GM18951 (cell line): ENCODE data around the gene P4HA1.
"Not testable (repeated sequence)": the region's sequence is repeated elsewhere in the genome, so short reads cannot be mapped to it uniquely, and the experiment has no call there.

Experiments
- POLR2A ChIP-seq: IDR thresholded peaks from 4 replicates; pipeline ENCODE4 v1.6.1; 2011; ENCODE audit warnings: mild to moderate bottlenecking; ENCODE audit not compliant: insufficient read length, insufficient read depth; ENCODE audit errors: extremely low read depth
- in situ Hi-C: fragments of 300-500 bp; cut with MboI; formaldehyde crosslinking; loops from one replicate; pipeline ENCODE4 v1.12.0; 2022; ENCODE audit warnings: low sequenced_read_pairs, mixed read lengths, inconsistent platforms; ENCODE audit not compliant: unreplicated experiment

The P4HA1 gene

DNA sequence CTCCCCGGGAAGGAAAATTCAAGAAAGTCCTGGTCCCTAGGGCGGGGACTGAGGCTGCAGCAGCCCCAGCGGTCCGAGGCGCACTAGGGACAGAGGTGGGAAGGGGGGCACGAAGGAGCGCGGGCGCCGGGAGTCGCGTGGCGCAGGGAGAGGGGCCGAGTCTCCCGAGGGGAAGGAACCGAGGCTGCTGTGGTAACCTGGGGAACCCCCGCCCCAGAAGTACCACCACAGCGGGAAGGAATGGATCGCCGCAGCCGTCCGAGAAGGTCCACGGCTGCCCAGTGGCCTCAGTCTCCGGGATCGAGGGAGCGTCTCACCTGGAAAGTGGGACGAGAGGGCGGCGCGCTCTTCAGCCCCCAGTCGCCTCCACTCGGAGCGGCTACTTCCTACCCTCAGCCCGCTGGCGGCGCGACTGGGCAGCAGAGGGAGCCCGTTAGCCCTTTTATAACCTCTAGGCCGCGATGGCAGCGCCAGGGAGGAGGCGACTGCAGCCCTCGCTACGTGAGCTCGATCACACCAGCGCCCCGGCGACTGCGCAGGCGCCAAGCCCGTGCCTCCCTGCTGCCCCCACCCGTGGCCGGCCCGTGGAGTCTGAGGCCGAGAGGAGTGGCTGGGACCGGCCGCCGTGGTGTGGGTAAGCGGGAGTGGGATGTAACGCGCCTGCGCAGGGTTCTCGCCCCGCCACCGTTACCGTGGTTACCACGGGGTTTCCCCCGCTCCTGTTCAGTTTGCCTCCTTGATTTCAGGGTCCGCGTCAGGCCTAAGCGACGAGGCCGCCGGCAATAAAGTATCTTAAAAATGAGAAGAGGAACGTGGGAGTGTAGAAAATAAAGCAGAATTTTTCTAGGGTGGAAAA, at the start of gene P4HA1:
Gene P4HA1 (minus strand): TSS at position 418 of the 856 bp plus-strand sequence. CDS start 21,983 bp downstream, outside the sequence.
- TF ChIP-seq POLR2A: peak; percentile 99
- in situ Hi-C loops: no loop called here

- TF ChIP-seq POLR2A: no peak
- in situ Hi-C loops: no loop called here
Observed at GRCh38 chr10:73141603-73142002, 44.9 kb upstream of the P4HA1 start.

DNA sequence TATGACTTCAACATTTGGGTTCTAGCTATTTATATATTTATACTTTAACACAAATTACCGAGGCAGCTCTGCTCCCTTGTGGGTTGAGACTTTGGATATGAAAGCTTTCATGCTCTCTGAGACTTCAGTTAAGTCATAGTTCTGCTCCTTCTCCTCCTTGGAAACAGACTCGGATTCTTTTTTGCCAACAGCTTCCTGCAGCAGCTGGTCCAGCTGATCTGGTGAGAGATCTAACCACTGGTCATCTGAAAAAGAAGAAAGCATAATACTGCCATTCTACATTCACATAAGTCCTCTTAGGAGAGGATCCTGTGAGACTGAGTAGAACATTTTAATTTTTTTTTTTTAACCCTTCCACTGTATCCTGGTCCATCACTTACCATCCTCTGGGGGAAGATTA, 42.6 kb upstream of the P4HA1 start:
- no peak for TF ChIP-seq POLR2A
- in situ Hi-C loops: no loop called here

GRCh38 chr10:73136627-73137026, 40.0 kb upstream of the P4HA1 start:
- in situ Hi-C loops: no loop called here
- no peak for TF ChIP-seq POLR2A

- TF ChIP-seq POLR2A: no peak
- in situ Hi-C loops: no loop called here
Observed at GRCh38 chr10:73134727-73135126, 38.1 kb upstream of the P4HA1 start.

DNA sequence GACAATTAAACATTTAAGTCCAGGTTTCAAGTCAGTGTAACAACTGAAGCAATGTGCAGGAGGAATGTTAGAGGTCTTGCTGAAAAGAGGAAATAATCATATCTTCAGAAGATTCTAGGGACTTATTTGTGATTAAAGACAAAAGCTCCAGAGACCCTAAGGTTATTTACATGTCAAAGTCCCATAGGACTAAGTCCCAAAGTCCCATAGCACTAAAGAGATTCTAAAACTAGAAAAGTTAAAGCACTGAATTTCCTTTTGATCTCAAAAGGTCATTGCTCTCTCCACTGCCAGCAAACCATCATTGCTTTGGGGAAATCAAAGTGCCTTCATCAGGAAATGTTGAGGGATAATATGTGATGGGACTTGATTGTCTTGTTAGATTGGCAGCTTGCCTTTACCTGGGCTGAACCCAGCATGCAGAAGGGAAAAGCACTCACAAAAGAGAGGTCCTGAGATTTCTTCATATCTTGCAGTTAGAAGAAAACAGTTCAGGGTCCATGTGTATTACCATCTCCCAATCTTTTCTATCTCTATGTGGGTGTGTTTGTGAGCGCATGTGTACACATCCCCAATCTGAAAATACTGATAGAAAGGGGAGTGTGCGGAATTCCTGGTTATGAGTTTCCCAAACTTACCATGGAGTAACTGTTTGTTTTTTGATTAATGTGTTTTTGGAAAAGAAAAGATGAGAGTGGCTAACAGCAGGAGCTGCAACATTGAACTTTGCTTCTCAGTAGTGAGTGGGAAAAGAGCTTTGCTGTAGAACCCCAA, 35.4 kb upstream of the P4HA1 start:
- in situ Hi-C loops: no loop called here
- TF ChIP-seq POLR2A: no peak

DNA sequence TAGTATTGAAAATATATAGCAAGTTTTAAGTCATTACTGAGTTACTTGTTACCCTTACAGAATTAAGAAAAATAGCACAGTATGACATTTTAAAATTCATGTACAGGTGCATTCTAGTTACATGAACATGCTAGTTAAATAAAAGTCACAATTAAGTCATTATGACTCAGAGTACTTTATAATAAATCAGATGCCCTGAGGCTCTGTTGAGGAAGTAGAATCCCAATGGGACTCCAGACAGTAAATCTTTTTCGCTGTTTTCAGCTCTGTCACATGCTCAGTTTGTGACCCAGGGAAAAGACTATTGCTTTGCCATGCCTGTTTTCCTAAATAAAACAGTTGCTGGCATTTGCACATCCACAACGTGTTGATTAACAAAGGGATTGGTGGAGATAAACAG, 34.6 kb upstream of the P4HA1 start:
- TF ChIP-seq POLR2A: no peak

GRCh38 chr10:73126343-73126742, 29.7 kb upstream of the P4HA1 start:
- in situ Hi-C loops: no loop called here
- no peak for TF ChIP-seq POLR2A

More for the DNA sequence above, 34.6 kb upstream of the P4HA1 start:
- in situ Hi-C loops: no loop called here

GRCh38 chr10:73119952-73120351, 23.3 kb upstream of the P4HA1 start:
- no peak for TF ChIP-seq POLR2A
- in situ Hi-C loops: no loop called here

- TF ChIP-seq POLR2A: no peak
- in situ Hi-C loops: no loop called here
Observed at GRCh38 chr10:73119457-73119856, 22.8 kb upstream of the P4HA1 start.

GRCh38 chr10:73117976-73118743, 21.5 kb upstream of the P4HA1 start:
- in situ Hi-C loops: no loop called here
- no peak for TF ChIP-seq POLR2A

- in situ Hi-C loops: no loop called here
- no peak for TF ChIP-seq POLR2A
Observed at GRCh38 chr10:73116017-73116416, 19.4 kb upstream of the P4HA1 start.

- no peak for TF ChIP-seq POLR2A
- in situ Hi-C loops: no loop called here
Observed at GRCh38 chr10:73113551-73113950, 16.9 kb upstream of the P4HA1 start.

GRCh38 chr10:73112032-73112431, 15.4 kb upstream of the P4HA1 start:
- in situ Hi-C loops: not testable (repeated sequence)
